Gastrocnemius medialis (tissue), 4 donors: ENCODE results near the gene GPRC5B. TPM values are rescaled to one million over a fixed set of nuclear protein-coding genes. Genes with fewer than 3 reads are reported as not detected.

Source experiments
- ATAC-seq, 2 donors: fragments of 150-250 bp; one replicate each; pipeline ENCODE4 v1.9.1; 2016
- DNase-seq, 2 donors: peaks; one replicate each; pipeline ENCODE4 v3.0.0-alpha.2; 2019
- H3K27ac ChIP-seq, 4 donors: fragments of 200-600 bp; sonication (generic); 1 replicate in 1 of 4; 2 replicates in 3 of 4; pipeline ENCODE4 v1.5.1; 2016 to 2018; ENCODE audit warnings: mild to moderate bottlenecking in 2 of 4, moderate library complexity in 1 of 4
- H3K27me3 ChIP-seq, 3 donors: fragments of 200-600 bp; sonication (generic) in 2 of 3; 1 replicate in 1 of 3; 2 replicates in 2 of 3; pipeline versions ENCODE4 v1.5.1 to v1.6.0; 2016 to 2019; ENCODE audit warnings: mild to moderate bottlenecking in 1 of 3, moderate library complexity in 1 of 3
- H3K36me3 ChIP-seq, 2 donors: fragments of 200-600 bp; sonication (generic) in 1 of 2; one replicate each; pipeline ENCODE4 v1.5.1; 2017 to 2018
- H3K4me1 ChIP-seq, 2 donors: fragments of 200-600 bp; sonication (generic) in 1 of 2; one replicate each; pipeline ENCODE4 v1.5.1; 2016 to 2017; ENCODE audit warnings: mild to moderate bottlenecking in 2 of 2
- H3K4me3 ChIP-seq, 4 donors: fragments of 200-600 bp; sonication (generic) in 3 of 4; 1 replicate in 1 of 4; 2 replicates in 3 of 4; pipeline ENCODE4 v1.5.1; 2016 to 2019; ENCODE audit warnings: mild to moderate bottlenecking in 2 of 4
- H3K9me3 ChIP-seq, 3 donors: fragments of 200-600 bp; sonication (generic) in 2 of 3; 1 replicate in 1 of 3; 2 replicates in 2 of 3; pipeline ENCODE4 v1.5.1; 2016 to 2019
- POLR2A ChIP-seq, 2 donors: fragments of 450-650 bp; IDR thresholded peaks; one replicate each; pipeline ENCODE4 v1.6.1; 2017; ENCODE audit warnings: antibody characterized with exemption in 2 of 2, mild to moderate bottlenecking in 2 of 2, moderate library complexity in 2 of 2
- in situ Hi-C, 4 donors: fragments of 200-750 bp; cut with MboI; loops; one replicate each; pipeline versions ENCODE4 v1.15.0 to v1.8.0; 2017; ENCODE audit warnings: low sequenced_read_pairs in 4 of 4
- intact Hi-C: fragments of 100-400 bp; cut with DNase I; formaldehyde crosslinking; loops from one replicate; pipeline ENCODE4 v1.15.1; 2023; ENCODE audit warnings: low total_unique reads
- total RNA-seq, 4 donors: library from RNA; depleted of rRNA; stranded (reverse); fragments of >200 nt; gene quantifications; one replicate each; pipeline versions ENCODE4 v1.1.0 to v1.2.3, GENCODE V29; 2016
- TF ChIP-seq, protein P1 (sequence below), 5 experiments: fragments of 450-650 bp in 3 of 5; fragments of 200-600 bp in 2 of 5; sonication (generic) in 2 of 5; IDR thresholded peaks in 4 of 5; conservative IDR thresholded peaks in 1 of 5; 1 replicate in 4 of 5; 2 replicates in 1 of 5; pipeline ENCODE4 v1.5.1; 2016 to 2019; ENCODE audit warnings: antibody characterized with exemption in 5 of 5, mild to moderate bottlenecking in 3 of 5, moderate library complexity in 3 of 5

Gene GPRC5B
- 10 to 100 TPM; 41.9 to 89.2 (median 71.3) TPM for total RNA-seq

DNA sequence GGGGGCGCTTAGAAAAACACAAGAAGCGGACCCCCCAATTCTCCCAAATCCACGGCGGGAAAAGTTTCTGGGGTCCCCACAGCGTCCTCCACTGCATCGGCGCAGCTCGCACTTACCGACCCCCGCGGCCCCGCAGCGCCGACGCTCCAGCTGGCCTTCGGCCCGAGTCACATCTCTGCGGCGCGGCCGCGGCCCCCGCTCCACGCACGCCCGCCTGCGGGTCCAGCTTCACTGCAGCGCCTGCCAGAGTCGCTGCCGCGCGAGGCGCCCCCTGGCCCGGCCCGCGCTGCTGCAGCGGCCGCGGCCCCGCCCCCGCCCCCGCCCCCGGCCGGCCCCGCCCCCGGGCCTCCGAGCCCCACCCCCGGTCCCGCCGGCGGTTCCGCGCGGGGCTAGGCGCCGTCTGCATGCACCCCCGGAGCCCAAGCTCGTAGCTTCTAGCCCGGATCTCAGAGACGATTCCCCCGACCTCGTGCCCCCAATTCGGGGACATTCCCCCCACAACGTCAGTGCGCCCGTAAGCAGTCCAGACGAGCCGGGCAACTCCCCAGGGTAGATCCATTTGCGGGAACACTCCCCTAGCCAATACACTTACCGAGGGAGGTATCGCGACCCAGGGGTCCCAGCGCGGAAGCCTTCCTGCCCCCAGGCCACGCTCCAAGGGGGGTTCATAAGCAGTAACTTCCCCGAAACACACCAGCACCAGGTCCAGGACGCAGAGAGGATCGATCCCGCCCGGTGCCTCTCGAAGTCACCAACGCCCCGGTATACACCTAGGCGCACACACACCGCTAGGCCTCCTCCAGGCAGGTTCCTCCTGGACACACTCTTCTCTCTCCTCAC lies at the start of gene GPRC5B:
Gene GPRC5B, minus strand, starts transcription at position 238 of the 840 bp plus-strand sequence. CDS start 12,003 bp downstream, outside the sequence.
- no peaks in the 10 kb centered on the region for H3K27me3 ChIP-seq
- intact Hi-C loops, result loop anchor here (1.0 to 10.0 kb wide), 5 partner anchors 53 to 1080 kb away; partner anchors contain the start of genes ARL6IP1 and COQ7
- DNase-seq, result peak in 1 of 2 donors; percentile 53

DNA sequence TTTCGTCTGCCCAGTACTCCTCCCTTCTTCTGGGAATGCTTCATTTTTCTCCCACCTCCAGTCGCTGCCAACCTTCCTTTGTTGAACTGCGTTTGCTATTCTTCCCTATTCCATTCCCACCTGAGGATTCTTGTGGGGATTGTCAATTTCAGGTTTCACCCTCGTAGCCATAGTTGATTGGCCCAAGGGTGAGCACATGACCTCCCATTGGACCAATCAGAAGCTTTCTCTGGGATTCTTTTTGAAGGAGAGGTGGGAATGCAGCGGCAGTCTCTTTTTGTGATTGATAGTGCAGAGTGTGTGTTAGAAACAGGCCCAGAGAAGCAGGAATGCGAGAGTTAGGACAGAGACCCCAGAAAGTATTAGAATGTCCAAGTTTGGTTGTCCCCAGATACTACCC lies 49.1 kb upstream of the GPRC5B start:
- Histone ChIP-seq H3K4me3 (no peak overlapping the region), H3K27ac (no peak overlapping the region), H3K4me1 (no peaks in the 10 kb centered on the region), H3K36me3 (no peaks in the 10 kb centered on the region), H3K9me3 (no peaks in the 10 kb centered on the region), H3K27me3 (no peaks in the 10 kb centered on the region)
- DNase-seq, result no peak
- intact Hi-C loops, result no loop called here
- no peak for ATAC-seq
- in situ Hi-C loops, result no loop called here
- TF ChIP-seq POLR2A (IDR thresholded peaks at IDR 0.05), result no peak
- TF ChIP-seq, protein P1, sequence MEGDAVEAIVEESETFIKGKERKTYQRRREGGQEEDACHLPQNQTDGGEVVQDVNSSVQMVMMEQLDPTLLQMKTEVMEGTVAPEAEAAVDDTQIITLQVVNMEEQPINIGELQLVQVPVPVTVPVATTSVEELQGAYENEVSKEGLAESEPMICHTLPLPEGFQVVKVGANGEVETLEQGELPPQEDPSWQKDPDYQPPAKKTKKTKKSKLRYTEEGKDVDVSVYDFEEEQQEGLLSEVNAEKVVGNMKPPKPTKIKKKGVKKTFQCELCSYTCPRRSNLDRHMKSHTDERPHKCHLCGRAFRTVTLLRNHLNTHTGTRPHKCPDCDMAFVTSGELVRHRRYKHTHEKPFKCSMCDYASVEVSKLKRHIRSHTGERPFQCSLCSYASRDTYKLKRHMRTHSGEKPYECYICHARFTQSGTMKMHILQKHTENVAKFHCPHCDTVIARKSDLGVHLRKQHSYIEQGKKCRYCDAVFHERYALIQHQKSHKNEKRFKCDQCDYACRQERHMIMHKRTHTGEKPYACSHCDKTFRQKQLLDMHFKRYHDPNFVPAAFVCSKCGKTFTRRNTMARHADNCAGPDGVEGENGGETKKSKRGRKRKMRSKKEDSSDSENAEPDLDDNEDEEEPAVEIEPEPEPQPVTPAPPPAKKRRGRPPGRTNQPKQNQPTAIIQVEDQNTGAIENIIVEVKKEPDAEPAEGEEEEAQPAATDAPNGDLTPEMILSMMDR (IDR thresholded peaks at IDR 0.05 in 4 of 5, conservative IDR thresholded peaks at IDR 0.05 in 1 of 5), result no peak

More for the DNA sequence above, at the start of gene GPRC5B:
- in situ Hi-C loops, result loop anchor here (5.0 to 25.0 kb wide), 6 partner anchors 80 to 293 kb away; no protein-coding TSS in a partner anchor
- Histone ChIP-seq H3K4me1 (peaks cover 22 to 39% of the 10 kb centered on the region in 2 donors), H3K4me3 (peak within 1 kb of the TSS; percentile 80 to 96 (median 87)), H3K27ac (peak within 1 kb of the TSS; percentile 86 to 99 (median 98)), H3K36me3 (no peaks in the 10 kb centered on the region), H3K9me3 (no peaks in the 10 kb centered on the region)
- peak; percentile 45 to 55 for ATAC-seq
- TF ChIP-seq, protein P1 (IDR thresholded peaks at IDR 0.05 in 4 of 5, conservative IDR thresholded peaks at IDR 0.05 in 1 of 5), result no peak
- TF ChIP-seq POLR2A (IDR thresholded peaks at IDR 0.05), result peak; percentile 85 to 93

DNA sequence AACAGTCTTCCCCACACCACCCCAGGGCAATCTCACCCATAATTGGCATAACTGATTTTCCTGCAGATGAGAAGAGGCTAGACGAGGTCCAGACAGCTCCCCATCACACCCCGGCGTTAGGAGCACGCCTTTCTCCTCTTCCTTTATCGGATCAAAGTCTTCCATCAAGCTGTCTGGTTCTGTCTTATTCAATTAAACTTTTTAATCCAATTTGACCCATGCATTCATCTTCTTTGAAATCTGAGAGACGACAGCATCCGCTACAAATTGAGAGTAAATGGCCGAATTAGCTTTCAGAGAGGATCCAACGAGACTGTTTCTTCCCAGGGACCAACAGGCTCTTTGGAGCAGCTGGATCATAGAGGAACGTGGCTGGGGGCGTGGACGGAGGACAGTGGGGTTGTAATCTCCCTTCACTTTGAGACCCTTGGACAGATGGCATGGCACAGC lies 44.4 kb upstream of the GPRC5B start:
- H3K4me1 ChIP-seq, result no peaks in the 10 kb centered on the region
- no peak for DNase-seq
- intact Hi-C loops (no loop called here), in situ Hi-C loops (no loop called here)
- H3K27me3 ChIP-seq, result no peaks in the 10 kb centered on the region
- no peaks in the 10 kb centered on the region for H3K9me3 ChIP-seq
- ATAC-seq, result no peak
- no peaks in the 10 kb centered on the region for H3K36me3 ChIP-seq
- no peak overlapping the region for H3K4me3 ChIP-seq
- H3K27ac ChIP-seq, result no peak overlapping the region
- TF ChIP-seq, protein P1 (IDR thresholded peaks at IDR 0.05 in 4 of 5, conservative IDR thresholded peaks at IDR 0.05 in 1 of 5), result no peak
- TF ChIP-seq POLR2A (IDR thresholded peaks at IDR 0.05), result no peak

GRCh38 chr16:19928432-19928831 lies 43.8 kb upstream of the GPRC5B start:
- Histone ChIP-seq H3K4me3 (no peak overlapping the region), H3K9me3 (no peaks in the 10 kb centered on the region), H3K4me1 (no peaks in the 10 kb centered on the region), H3K36me3 (no peaks in the 10 kb centered on the region), H3K27ac (no peak overlapping the region), H3K27me3 (no peaks in the 10 kb centered on the region)
- no peak for ATAC-seq
- intact Hi-C loops (no loop called here), in situ Hi-C loops (no loop called here)
- TF ChIP-seq, protein P1 (IDR thresholded peaks at IDR 0.05 in 4 of 5, conservative IDR thresholded peaks at IDR 0.05 in 1 of 5), result no peak
- TF ChIP-seq POLR2A (IDR thresholded peaks at IDR 0.05), result no peak
- DNase-seq, result no peak
